Endometrial microvascular endothelial cells (primary cell): ENCODE measurements around the gene DBR1. TPM values are rescaled to one million over a fixed set of nuclear protein-coding genes. Genes with fewer than 3 reads are reported as not detected.

ENCODE experiments used
- in situ Hi-C: cut with HindIII; loops from 2 replicates; pipeline ENCODE4 v1.10.0; 2017; ENCODE audit warnings: low sequenced_read_pairs, low pct_unique_long_range_greater_than_20kb; ENCODE audit errors: inconsistent ontology term
- total RNA-seq: library from RNA; depleted of rRNA; stranded (reverse); fragments of >200 nt; gene quantifications from one replicate; pipeline ENCODE4 v1.2.3, GENCODE V29; 2015; ENCODE audit errors: inconsistent ontology term

The DBR1 gene
- total RNA-seq, 1 donor from 2014 or later, result 17.3 TPM

DNA sequence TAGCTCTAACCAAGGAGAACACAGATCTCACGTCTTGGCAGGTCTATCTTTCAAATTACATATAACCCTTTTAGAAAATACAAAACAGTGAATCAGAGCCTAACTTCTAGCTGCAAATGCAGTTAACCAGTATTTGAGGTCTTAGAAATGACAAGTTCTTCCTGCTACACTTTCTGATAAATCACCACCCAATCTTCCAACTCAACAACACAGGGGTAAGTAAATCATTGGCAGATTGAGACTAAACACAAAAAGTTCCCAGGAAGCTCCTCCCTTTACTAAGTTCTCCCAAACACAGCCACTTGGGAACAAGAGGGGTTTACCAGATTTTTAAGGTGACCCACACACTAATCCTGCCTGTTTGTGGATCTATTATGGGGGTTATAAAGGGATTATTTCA is 42.5 kb downstream of the DBR1 start, which contains the start of gene A4GNT:
A4GNT (minus strand) TSS at position 152 of the 400 bp plus-strand sequence. CDS start 1,134 bp downstream, outside the sequence.
- in situ Hi-C loops, result no loop called here

DNA sequence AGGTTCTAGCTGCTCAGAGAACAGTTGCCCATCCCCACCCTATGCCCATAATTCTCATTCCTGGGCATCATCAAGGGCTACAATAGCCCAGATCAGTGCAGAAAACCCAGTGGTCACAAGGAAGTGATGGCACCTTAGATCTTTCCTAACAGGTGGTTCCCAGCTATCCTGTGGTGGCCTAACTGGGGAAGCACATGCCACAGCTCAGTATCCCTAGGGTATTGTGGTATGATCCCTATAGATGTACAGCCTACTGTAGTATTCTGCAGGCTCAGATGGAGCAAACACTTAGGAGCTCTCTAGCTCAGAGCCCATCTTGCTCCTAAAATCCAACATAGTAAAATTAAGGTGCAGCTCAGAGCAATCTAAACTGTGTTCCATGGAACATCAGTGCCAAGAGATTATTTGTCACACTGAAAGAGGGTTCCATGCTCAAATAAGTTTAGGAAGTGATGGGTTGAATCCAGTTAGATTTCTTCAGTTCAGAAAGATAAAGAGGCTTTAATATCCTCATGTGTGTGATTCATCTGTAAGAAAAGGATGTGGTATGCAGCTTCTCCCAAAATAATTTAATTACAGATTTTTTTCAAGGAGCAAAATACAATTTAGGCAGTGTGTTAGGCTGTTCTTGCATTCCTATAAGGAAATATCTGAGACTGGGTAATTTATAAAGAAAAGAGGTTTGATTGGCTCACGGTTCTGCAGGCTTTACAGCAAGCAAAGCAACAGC is 46.9 kb downstream of the DBR1 start:
- in situ Hi-C loops, result no loop called here

DNA sequence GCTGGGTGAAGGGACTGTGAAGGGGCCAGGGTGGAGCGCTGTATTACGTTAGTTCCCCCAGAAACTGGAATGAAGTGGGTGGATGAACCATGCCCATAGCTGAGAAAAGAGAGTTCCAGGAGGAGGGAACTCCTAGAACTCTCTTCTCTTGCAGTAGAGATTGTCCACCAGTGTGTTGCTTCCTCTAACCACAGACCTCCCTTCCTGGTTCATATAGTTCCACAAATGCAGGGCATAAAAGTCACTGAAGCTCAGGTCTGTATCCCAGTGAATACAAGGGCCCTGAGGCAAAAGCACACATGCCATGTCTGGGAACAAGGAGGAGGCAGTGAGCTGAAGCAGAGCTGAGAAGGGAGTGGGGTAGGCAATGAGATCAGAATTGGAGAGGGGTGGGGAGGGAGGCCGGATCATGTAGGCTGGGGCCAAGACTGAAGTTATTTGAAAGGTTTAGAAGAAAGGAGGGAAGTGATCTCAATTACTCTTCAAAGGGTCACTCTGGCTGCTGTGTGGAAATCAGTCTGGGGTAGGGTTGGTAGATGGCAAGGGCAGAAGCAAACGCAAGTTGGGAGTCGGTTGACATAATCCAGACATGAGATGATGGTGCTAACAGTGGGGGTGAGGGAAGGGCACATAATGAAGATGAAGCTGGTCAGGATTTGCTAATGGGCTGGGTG is 49.0 kb downstream of the DBR1 start:
- in situ Hi-C loops, result no loop called here

DNA sequence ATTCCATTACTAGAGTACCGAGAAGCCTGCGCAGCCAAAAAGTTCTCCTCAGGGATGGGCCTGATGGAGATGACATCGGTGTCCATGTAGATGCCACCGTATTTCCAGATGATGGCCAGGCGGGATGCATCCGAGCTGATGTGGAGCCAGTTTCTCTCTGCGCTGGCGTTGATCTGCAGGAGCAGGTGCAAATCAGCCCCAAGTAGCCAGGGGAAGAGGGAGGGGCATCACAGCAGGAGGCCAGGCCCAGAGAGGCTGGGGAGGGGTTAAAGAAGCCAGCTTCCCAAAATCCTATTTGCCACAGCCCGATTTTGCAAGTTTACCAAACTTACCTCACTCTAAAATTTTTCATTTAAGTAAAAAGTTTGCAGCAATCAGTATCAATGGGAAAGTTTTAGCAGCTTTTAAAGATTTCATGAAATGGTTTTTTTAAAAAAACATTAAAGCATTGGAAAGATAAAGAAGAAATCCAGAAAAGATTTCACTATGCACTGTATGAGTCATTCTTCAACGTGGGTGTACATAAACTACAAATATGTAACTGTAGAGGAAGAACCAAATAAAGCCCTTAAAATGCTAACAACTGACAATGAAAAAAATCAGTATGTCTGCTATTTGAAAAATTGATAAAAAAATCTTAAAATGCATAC is 49.9 kb downstream of the DBR1 start:
- in situ Hi-C loops, result no loop called here

DNA sequence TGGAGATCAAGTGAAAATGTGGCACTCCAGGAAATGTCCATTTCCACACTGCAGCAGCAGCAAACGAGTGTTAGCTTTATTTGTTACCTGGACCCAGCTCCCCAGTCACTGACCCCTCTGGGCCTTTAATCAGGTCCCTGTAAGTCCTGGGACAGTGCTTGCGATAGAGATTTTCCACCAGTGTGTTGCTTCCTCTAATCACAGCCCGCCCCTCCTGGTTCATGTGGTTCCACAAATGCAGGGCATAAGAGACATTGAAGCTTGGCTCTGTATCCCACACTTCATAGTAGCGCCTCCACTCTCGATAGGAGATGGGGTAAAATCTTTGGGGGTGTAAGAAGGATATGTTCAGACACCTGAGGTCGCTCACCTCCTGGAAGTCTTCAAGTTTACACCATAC is 50.5 kb downstream of the DBR1 start:
- in situ Hi-C loops, result no loop called here

DNA sequence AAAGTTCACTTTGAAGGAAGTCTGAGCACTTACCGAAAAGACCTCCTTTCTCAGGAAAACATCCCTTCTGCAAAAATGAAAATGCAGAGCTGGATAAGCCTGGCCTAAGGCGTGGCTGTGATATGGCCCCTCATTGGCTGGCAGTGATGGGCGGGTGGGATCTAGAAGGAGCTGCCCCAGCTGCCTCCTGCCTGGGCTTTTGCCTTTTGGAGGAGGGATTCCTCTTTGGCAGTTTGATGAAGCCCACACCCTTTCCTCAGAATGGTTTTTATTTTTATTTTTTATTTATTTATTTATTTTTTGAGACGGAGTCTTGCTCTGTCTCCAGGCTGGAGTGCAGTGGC is 55.3 kb downstream of the DBR1 start:
- in situ Hi-C loops, result no loop called here

DNA sequence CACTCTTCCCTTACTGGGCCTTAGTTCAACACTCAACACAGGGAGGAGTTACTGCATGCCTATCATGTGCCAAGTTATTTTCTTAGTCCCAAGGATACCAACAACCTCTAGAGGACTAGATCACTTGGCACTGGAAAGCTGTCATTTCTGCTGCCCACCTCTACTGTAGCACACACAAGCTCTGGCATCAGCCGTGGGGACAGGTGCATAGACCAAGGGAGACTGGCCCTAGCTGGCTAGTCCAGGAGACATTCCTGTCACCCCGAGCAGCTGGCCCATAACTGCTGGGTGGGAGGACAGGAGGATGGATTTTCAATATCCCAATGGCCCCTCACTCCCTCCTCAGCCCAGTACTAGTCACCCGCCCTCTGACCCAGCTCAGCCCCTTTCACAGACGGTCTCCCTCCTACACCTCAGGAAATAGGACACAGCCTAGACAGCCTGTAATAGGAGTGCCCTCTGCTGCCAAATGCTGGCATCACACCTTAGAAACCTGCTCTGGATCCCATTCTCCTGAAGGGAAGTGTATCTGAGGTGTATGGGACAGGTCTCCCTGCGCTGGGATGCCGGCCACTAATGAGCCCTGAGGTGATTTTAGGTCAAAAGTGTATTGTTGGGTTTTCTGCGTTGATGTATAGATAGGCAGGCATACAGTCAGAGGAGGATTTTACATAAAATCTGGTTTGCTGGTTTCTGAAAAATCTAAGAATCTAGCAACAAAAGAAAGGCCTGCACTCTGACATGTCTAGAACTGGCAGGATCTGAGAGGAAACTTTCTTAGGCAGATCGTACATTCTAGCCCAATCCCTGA is 55.9 kb downstream of the DBR1 start:
- in situ Hi-C loops, result no loop called here

DNA sequence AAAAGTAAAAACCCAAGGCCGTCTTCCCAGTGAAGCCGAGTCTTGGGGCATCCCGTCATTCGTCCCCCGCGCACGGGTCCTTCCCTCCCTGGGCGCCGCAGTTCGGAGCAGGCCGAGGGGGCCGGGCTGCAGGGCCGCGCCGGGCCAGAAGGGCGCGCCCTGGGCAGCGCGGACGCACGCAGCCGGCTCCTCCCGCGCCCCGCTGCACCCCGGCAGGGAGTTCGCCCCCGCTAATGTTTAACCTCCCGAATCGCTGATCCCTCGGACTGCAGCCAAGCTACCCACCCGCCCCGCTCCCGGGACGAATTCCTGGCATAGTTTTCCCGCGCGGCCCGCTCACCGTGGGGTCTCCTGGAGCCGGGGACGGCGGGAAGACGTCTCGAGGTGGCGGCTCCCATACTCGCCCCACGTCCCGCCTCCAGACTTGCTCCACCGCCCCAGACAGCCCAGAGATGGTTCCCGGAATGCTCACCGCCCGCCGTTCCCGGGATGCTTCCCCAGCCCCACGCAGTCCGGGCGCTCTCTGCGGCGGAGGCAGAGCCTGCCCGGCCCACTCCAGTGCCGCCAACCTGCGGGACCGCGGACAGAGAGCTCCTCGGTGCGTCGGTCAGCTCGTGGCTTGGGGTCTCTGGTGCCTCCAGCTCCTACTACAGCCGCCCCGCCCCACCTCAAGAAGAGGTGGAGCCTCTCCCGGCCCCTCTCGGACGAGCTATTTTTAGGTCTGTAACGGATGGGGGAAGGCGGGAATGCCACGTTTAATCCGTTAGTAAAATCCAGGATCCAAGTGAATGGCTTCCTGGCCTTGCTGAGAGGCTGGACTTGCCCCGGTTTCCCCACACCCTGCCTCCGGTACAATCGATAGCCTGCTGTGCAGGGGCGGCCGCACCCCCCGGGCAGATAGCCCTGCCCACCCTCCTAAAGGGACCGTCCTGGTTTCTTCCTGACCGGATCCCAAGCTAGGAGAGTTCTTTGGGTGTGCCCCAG is 59.4 kb downstream of the DBR1 start, which contains the start of gene DZIP1L:
DZIP1L (minus strand) TSS at position 621 of the 984 bp plus-strand sequence. CDS start 11,637 bp downstream, outside the sequence.
- in situ Hi-C loops, result no loop called here

DNA sequence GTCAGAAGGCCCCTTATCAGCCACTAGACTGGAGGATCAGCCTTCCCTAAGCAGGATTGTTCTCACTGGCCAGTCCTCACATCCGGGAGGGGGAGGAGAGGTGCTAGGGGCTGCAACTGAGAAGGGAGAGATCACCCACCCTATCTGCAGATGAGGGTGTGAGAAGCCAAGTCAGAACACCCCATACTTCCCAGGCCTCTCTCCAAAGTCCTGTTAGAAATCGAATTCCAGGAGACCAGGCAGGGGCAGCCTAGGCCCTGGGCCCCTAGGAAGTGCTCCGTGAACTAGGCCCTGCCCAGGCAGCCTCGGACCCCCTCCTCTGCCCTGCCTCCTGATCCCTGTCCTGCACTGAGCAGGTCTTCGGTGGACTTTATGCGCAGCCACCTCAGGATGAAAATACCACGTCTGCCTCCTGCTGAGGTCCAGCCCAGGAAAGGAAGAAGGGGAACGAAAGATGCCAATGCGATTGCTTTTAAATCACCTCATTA is 60.2 kb downstream of the DBR1 start:
- in situ Hi-C loops, result no loop called here

DNA sequence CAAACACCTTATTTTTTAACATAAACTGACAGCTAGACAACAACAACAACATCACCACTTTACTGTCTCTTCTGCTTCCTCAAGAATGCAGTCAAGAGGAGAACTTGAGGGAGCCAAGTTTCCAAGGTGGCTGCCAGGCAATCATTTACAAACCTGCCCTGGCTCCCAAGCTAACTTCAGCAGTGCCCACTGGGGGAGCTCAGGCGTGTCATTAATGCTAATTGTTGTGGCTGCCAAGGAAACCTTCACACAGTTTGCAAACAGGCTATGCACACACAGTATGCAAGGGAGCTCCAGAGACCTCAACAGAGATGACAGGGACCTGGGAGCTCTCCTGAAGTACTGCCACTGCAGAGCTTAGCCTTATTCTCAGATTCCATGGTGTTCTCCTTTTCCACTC is 61.4 kb downstream of the DBR1 start:
- in situ Hi-C loops, result no loop called here

DNA sequence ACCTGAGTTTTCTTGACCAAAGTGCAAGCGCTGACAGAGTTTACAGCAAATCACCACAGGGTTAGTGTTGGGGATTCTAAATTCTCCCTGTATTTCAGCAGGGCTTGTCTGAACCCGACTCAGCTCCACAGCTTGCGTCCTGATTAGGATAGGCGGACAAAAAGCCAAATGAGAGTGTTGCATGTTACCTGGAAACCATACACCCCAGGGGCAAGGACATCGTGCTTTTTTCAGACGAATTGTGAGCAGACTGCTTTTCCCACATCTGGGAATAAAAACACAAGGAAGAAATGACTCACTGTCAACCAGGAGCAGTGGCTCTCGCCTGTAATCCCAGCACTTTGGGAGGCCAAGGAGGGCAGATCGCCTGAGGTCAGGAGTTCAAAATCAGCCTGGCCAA is 62.4 kb downstream of the DBR1 start:
- in situ Hi-C loops, result no loop called here

Other genes starting within 250 kb of the DBR1 start
- gene CLDN18, start 164.8 kb downstream of the DBR1 start, total RNA-seq, result not detected
- gene DZIP1L, start 59.3 kb downstream of the DBR1 start, total RNA-seq, result 7.8 TPM
- gene A4GNT, start 42.5 kb downstream of the DBR1 start, total RNA-seq, result not detected
- 85.9 TPM for gene ARMC8, start 12.4 kb upstream of the DBR1 start, total RNA-seq
- gene NME9, start 154.9 kb upstream of the DBR1 start, total RNA-seq, result not detected
- gene MRAS, start 173.7 kb upstream of the DBR1 start, total RNA-seq, result 4.0 TPM